GM19238 (cell line): Measurements from ENCODE around the gene CSAG3.
"Not testable (repeated sequence)": the region's sequence is repeated elsewhere in the genome, so short reads cannot be mapped to it uniquely, and the experiment has no call there.

Experiments
- DNase-seq: peaks from one replicate; pipeline ENCODE4 v3.0.0; 2011; ENCODE audit warnings: low spot score; ENCODE audit not compliant: insufficient read length

CSAG3 gene

DNA sequence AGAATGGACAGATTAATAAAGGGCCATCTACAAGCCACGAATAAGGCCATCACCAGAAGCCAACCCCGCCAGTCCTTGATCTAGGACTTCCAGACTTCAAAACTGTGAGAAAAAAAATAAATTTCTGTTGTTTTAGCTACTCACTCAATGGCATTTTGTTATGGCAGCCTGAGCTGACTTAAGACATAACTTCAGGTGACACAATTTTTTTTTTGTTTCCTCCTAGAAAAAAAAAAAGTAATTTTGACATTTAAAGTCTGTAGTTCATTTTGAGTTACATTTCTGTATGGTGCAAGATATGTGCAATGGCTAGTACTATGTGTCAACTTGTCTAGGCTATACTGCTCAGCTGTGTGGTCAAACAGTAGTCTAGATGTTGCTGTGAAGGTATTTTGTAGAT is at the start of gene CSAG3:
CSAG3 (plus strand) TSS at position 301 of the 400 bp plus-strand sequence.
- DNase-seq: not testable (repeated sequence)

DNA sequence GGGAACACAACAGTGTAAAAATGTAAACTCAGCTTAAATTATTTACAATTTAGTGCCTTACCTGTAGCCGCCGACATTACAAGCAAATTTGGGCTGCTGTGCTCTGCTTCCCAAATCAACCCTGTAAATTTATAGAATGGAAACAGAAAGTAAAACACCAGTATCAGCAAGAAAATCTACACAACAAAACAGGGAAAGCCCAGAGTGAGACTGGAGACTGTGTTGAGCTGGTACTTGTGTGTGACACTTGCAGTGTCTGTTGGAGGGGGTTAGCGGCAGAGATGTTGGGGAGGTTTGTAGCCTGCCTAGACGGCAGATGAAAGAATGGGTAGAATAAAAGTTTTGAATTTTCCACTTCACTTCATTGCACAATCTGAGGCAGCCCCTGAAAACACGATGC is 45.8 kb upstream of the CSAG3 start:
- DNase-seq: not testable (repeated sequence)

DNA sequence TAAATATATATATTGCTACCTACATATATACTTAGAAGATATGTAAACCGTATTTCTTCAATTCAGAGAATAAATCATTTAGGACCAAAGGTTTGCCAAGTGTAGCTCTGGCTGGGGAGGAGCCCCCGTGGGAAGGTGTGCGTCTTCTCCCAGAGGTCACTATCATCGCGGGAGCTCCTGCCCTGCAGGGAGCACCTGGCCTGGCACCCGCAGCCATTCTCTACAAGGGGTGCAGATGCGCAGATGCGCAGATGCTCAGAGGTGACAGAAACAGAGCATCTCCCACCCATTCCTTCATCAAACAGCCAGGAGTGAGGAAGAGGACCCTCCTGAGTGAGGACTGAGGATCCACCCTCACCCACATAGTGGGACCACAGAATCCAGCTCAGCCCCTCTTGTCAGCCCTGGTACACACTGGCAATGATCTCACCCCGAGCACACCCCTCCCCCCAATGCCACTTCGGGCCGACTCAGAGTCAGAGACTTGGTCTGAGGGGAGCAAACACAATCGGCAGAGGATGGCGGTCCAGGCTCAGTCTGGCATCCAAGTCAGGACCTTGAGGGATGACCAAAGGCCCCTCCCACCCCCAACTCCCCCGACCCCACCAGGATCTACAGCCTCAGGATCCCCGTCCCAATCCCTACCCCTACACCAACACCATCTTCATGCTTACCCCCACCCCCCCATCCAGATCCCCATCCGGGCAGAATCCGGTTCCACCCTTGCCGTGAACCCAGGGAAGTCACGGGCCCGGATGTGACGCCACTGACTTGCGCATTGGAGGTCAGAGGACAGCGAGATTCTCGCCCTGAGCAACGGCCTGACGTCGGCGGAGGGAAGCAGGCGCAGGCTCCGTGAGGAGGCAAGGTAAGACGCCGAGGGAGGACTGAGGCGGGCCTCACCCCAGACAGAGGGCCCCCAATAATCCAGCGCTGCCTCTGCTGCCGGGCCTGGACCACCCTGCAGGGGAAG is 44.9 kb upstream of the CSAG3 start, which contains the start of gene MAGEA2B:
MAGEA2B (plus strand) TSS at position 814 of the 973 bp plus-strand sequence. CDS start 2,479 bp downstream, outside the sequence.
- DNase-seq: not testable (repeated sequence)

DNA sequence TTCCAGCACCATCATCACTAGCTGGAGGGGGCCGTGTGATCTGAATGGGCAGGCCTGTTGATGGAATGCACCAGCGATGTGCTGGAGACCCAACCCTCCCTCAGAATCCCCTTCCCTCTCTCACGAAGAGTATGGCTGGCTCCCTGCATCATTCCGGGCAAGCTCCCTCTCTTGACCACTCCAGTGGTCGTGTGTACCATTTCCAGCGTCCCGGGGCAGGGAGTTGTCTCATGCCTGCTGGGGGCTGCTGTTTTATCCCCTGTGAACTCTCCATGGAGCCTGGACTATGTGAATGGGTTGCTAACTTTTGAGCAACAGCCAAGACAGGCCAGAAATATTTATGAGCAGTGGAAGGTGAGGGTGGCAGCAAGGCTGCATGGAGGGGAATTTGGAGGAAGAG is 33.6 kb upstream of the CSAG3 start:
- DNase-seq: no peak

DNA sequence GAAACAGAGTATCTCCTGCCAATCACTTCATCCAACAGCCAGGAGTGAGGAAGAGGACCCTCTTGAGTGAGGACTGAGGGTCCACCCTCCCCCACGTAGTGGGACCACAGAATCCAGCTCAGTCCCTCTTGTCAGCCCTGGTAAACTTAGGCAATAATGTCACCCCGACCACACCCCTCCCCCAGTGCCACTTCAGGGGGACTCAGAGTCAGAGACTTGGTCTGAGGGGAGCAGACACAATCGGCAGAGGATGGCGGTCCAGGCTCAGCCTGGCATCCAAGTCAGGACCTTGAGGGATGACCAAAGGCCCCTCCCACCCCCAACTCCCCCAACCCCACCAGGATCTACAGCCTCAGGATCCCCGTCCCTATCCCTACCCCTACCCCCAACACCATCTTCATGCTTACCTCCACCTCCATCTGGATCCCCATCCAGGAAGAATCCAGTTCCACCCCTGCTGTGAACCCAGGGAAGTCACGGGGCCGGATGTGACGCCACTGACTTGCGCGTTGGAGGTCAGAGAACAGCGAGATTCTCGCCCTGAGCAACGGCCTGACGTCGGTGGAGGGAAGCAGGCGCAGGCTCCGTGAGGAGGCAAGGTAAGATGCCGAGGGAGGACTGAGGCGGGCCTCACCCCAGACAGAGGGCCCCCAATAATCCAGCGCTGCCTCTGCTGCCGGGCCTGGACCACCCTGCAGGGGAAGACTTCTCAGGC is 25.6 kb upstream of the CSAG3 start, which contains the start of the genes CSAG1 and MAGEA12:
CSAG1 (minus strand) TSS at position 461 of the 715 bp plus-strand sequence. CDS start 1,261 bp downstream, outside the sequence.
MAGEA12 (plus strand) TSS at position 497 of the 715 bp plus-strand sequence. CDS start 2,405 bp downstream, outside the sequence.
- no peak for DNase-seq

DNA sequence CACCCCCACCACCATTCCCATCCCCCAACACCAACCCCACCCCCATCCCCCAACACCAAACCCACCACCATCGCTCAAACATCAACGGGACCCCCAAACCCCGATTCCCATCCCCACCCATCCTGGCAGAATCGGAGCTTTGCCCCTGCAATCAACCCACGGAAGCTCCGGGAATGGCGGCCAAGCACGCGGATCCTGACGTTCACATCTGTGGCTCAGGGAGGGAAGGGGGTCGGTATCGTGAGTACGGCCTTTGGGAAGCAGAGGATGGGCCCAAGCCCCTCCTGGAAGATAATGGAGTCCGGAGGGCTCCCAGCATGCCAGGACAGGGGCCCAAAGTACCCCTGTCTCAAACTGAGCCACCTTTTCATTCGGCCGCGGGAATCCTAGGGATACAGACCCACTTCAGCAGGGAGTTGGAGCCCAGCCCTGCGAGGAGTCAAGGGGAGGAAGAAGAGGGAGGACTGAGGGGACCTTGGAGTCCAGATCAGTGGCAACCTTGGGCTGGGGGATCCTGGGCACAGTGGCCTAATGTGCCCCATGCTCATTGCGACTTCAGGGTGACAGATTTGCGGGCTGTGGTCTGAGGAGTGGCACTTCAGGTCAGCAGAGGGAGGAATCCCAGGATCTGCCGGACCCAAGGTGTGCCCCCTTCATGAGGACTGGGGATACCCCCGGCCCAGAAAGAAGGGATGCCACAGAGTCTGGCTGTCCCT is 24.7 kb upstream of the CSAG3 start:
- DNase-seq: not testable (repeated sequence)

DNA sequence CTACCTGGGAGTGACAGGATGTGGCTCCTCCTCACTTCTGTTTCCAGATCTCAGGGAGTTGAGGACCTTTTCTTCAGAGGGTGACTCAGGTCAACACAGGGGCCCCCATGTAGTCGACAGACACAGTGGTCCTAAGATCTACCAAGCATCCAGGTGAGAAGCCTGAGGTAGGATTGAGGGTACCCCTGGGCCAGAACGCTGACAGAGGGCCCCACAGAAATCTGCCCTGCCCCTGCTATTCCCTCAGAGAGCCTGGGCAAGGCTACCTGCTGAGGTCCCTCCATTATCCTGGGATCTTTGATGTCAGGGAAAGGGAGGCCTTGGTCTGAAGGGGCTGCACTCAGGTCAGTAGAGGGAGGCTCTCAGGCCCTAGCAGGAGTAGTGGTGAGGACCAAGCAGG is 23.9 kb upstream of the CSAG3 start:
- no peak for DNase-seq

DNA sequence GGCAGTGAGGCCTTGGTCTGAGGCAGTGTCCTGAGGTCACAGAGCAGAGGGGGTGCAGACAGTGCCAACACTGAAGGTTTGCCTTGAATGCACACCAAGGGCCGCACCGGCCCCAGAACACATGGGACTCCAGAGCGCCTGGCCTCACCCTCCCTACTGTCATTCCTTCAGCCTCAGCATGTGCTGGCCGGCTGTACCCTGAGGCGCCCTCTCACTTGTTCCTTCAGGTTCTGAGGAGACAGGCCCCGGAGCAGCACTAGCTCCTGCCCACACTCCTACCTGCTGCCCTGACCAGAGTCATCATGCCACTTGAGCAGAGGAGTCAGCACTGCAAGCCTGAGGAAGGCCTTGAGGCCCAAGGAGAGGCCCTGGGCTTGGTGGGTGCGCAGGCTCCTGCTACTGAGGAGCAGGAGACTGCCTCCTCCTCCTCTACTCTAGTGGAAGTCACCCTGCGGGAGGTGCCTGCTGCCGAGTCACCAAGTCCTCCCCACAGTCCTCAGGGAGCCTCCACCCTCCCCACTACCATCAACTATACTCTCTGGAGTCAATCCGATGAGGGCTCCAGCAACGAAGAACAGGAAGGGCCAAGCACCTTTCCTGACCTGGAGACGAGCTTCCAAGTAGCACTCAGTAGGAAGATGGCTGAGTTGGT is 23.0 kb upstream of the CSAG3 start:
- DNase-seq: no peak

DNA sequence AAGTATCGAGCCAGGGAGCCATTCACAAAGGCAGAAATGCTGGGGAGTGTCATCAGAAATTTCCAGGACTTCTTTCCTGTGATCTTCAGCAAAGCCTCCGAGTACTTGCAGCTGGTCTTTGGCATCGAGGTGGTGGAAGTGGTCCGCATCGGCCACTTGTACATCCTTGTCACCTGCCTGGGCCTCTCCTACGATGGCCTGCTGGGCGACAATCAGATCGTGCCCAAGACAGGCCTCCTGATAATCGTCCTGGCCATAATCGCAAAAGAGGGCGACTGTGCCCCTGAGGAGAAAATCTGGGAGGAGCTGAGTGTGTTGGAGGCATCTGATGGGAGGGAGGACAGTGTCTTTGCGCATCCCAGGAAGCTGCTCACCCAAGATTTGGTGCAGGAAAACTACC is 22.5 kb upstream of the CSAG3 start:
- DNase-seq: not testable (repeated sequence)

DNA sequence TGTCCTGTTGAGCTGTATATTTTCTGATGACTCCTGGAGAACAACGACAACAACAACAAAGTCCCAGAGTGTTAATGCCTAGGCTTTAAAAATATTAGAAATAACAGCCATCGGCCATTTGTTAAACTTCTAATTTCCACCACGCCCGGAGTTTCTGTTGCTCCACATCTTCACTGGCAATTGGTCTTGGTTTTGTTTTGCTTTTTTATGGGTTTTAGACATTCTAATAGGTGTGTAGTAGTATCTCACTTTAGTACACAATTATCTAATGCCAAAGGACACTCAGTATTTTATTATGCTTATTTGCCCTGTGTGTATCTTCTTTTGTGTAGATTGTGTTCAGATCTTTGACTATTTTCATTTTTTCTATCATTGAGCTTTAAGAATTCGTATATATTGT is 20.5 kb upstream of the CSAG3 start:
- DNase-seq: no peak

DNA sequence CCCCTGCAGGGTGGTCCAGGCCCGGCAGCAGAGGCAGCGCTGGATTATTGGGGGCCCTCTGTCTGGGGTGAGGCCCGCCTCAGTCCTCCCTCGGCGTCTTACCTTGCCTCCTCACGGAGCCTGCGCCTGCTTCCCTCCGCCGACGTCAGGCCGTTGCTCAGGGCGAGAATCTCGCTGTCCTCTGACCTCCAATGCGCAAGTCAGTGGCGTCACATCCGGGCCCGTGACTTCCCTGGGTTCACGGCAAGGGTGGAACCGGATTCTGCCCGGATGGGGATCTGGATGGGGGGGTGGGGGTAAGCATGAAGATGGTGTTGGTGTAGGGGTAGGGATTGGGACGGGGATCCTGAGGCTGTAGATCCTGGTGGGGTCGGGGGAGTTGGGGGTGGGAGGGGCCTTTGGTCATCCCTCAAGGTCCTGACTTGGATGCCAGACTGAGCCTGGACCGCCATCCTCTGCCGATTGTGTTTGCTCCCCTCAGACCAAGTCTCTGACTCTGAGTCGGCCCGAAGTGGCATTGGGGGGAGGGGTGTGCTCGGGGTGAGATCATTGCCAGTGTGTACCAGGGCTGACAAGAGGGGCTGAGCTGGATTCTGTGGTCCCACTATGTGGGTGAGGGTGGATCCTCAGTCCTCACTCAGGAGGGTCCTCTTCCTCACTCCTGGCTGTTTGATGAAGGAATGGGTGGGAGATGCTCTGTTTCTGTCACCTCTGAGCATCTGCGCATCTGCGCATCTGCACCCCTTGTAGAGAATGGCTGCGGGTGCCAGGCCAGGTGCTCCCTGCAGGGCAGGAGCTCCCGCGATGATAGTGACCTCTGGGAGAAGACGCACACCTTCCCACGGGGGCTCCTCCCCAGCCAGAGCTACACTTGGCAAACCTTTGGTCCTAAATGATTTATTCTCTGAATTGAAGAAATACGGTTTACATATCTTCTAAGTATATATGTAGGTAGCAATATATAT is 5.0 kb upstream of the CSAG3 start, which contains the start of gene MAGEA2:
MAGEA2 (minus strand) TSS at position 157 of the 965 bp plus-strand sequence. CDS start 2,479 bp downstream, outside the sequence.
- DNase-seq: not testable (repeated sequence)

DNA sequence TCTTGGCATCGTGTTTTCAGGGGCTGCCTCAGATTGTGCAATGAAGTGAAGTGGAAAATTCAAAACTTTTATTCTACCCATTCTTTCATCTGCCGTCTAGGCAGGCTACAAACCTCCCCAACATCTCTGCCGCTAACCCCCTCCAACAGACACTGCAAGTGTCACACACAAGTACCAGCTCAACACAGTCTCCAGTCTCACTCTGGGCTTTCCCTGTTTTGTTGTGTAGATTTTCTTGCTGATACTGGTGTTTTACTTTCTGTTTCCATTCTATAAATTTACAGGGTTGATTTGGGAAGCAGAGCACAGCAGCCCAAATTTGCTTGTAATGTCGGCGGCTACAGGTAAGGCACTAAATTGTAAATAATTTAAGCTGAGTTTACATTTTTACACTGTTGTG is 4.1 kb upstream of the CSAG3 start:
- not testable (repeated sequence) for DNase-seq

DNA sequence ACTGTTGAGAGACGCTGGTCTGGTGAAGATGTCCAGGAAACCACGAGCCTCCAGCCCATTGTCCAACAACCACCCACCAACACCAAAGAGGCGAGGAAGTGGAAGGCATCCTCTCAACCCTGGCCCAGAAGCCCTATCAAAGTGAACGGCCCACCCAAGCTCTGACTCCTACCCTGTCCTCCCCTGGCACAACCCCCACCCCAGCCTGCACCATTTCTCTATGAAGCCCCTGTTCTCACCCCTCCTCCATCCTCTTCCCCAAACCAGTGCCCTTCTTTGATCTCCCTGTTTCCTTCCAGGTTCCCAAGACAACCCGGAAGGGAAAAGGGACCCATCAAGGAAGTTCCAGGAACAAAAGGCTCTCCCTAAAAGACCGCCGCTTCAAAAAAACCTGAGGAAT is 526 bp downstream of the CSAG3 start:
- not testable (repeated sequence) for DNase-seq

DNA sequence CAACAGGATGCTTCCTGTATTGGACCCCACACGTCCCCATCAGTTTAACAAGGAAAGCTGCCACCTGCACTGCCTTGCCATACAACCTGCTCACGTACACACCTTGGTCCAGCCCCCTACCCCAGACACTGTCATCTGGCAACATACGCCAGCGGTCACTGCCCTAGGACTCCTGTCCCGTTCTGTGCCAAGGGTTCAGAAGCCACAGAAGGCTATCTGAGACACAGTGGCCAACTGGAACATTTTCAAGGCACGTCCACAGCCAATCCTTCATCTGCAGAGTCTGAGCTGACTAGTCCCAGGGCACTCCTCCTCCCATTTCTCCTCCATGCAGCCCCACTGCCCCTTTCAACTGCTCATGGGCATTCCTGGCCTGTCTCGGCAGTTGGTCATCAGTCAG is 2.6 kb downstream of the CSAG3 start:
- DNase-seq: not testable (repeated sequence)

DNA sequence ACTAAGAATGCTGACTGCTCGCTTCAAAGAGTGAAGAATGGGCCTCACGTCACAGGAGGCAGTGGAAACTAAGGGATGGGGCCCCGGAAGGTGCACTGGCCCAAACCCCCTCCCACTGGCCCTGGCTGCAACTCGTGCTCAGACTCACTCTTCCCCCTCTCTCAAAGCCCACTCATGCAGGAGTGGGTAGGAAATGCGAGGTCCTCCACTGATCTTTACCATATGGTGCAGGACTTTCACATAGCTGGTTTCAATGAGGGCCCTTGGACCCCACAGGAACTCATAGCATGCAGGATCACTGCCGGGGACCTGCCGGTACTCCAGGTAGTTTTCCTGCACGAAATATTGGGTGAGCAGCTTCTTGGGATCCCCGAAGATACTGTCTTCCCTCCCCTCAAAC is 7.5 kb downstream of the CSAG3 start:
- not testable (repeated sequence) for DNase-seq

DNA sequence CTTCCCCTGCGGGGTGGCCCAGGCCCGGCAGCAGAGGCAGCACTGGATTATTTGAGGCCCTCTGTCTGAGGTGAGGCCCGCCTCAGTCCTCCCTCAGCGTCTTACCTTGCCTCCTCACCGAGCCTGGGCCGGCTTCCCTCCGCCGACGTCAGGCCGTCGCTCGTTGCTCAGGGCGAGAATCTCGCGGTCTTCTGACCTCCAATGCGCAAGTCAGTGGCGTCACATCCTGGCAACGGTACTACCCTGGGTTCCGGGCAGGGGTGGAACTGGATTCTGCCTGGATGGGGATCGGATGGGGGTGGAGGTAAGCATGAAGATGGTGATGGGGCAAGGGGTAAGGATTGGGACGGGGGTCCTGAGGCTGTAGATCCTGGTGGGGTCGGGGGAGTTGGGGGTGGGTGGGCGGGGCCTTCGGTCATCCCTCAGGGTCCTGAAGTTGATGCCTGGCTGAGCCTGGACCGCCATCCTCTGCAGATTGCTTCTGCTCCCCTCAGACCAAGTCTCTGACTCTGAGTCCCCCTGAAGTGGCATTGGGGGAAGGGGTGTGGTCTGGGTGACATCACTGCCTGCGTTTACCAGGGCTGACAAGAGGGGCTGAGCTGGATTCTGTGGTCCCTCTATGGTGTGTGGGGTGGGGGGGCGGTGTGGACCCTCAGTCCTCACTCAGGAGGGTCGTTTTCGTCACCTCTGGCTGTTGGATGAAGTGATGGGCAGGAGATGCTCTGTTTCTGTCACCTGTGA is 10.7 kb downstream of the CSAG3 start, which contains the start of gene MAGEA6:
MAGEA6 (minus strand) TSS at position 141 of the 741 bp plus-strand sequence. CDS start 2,039 bp downstream, outside the sequence.
- DNase-seq: not testable (repeated sequence)

DNA sequence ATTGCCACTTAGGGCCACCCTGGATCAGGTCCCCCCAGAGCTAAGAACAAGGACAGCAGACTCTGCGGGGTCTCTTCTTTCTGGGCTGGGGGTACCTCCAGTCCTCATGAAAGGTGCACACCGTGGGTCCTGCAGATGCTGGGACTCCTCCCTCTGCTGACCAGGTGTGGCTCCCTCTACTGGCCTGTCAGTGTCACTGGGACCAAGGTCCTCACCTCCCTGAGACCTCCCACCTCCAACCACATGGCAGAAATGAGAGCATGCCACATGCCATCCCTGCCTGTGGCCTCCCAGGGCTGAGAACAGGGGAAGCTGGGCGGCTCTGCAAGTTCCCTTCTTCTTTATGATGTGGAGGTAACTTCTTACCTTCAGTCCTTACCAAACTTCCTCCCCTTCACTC is 28.0 kb downstream of the CSAG3 start:
- not testable (repeated sequence) for DNase-seq

DNA sequence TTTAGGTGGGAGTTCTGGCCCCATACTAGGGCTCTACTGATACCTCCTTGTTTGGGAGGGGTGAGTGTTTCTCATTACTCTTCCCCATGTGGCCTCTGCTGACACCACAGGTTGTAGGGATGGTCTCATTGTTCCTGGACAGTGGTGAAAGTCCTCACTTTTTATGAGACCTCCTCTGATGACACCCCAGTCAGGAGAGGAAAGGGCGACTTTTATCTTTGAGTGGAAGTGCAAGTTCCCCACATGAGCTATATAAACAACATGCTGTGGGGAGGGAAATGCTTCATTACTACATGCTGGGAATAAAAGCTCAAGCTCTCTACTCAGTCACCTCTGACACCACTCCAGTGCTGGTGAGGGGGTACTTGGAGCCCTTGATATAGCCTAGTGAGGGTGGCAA is 39.9 kb downstream of the CSAG3 start:
- no peak for DNase-seq
